Osteocyte (in vitro differentiated cells): ENCODE measurements around the gene DNAJC30. TPM values are rescaled to one million over a fixed set of nuclear protein-coding genes. Genes with fewer than 3 reads are reported as not detected.
"Not testable (repeated sequence)": the region's sequence is repeated elsewhere in the genome, so short reads cannot be mapped to it uniquely, and the experiment has no call there.

Experiments used
- DNase-seq: peaks from one replicate; pipeline ENCODE4 v3.0.0; 2021; ENCODE audit warnings: mixed read lengths; ENCODE audit not compliant: unreplicated experiment; ENCODE audit errors: extremely low spot score
- H3K27ac Mint-ChIP-seq: one replicate; pipeline ENCODE4 v1.8.0; 2021; ENCODE audit warnings: mild to moderate bottlenecking, mixed read lengths; ENCODE audit not compliant: unreplicated experiment
- H3K27me3 Mint-ChIP-seq: one replicate; pipeline ENCODE4 v1.8.0; 2021; ENCODE audit warnings: mixed read lengths; ENCODE audit not compliant: unreplicated experiment
- H3K36me3 Mint-ChIP-seq: one replicate; pipeline ENCODE4 v1.8.0; 2021; ENCODE audit warnings: mixed read lengths; ENCODE audit not compliant: unreplicated experiment
- H3K4me1 Mint-ChIP-seq: one replicate; pipeline ENCODE4 v1.8.0; 2021; ENCODE audit warnings: mixed read lengths; ENCODE audit not compliant: unreplicated experiment
- H3K4me3 Mint-ChIP-seq: one replicate; pipeline ENCODE4 v1.8.0; 2021; ENCODE audit warnings: mild to moderate bottlenecking, moderate library complexity, mixed read lengths; ENCODE audit not compliant: unreplicated experiment
- H3K9me3 Mint-ChIP-seq: one replicate; pipeline ENCODE4 v1.8.0; 2021; ENCODE audit warnings: mixed read lengths; ENCODE audit not compliant: unreplicated experiment
- total RNA-seq: library from RNA; stranded (reverse); gene quantifications from 2 replicates; pipeline ENCODE4 v1.2.1, GENCODE V29; 2021
- TF ChIP-seq, protein P1 (sequence below): fragments of 200-600 bp; sonication (generic); IDR thresholded peaks from 2 replicates; pipeline ENCODE4 v1.5.0; 2021; ENCODE audit warnings: antibody characterized with exemption, mild to moderate bottlenecking, moderate library complexity

The DNAJC30 gene
- total RNA-seq, 1 donor from 2014 or later, result 14.5 TPM

- TF ChIP-seq, protein P1, sequence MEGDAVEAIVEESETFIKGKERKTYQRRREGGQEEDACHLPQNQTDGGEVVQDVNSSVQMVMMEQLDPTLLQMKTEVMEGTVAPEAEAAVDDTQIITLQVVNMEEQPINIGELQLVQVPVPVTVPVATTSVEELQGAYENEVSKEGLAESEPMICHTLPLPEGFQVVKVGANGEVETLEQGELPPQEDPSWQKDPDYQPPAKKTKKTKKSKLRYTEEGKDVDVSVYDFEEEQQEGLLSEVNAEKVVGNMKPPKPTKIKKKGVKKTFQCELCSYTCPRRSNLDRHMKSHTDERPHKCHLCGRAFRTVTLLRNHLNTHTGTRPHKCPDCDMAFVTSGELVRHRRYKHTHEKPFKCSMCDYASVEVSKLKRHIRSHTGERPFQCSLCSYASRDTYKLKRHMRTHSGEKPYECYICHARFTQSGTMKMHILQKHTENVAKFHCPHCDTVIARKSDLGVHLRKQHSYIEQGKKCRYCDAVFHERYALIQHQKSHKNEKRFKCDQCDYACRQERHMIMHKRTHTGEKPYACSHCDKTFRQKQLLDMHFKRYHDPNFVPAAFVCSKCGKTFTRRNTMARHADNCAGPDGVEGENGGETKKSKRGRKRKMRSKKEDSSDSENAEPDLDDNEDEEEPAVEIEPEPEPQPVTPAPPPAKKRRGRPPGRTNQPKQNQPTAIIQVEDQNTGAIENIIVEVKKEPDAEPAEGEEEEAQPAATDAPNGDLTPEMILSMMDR, result no peak
- DNase-seq, result no peak
- H3K4me1 Mint-ChIP-seq, result no peaks in the 10 kb centered on the region
- H3K4me3 Mint-ChIP-seq, result no peak overlapping the region
- no peaks in the 10 kb centered on the region for H3K36me3 Mint-ChIP-seq
- H3K27me3 Mint-ChIP-seq, result peaks cover 26% of the 10 kb centered on the region
- peaks cover 5% of the 10 kb centered on the region for H3K9me3 Mint-ChIP-seq
- H3K27ac Mint-ChIP-seq, result no peak overlapping the region
Observed at GRCh38 chr7:73659983-73660382, 23.3 kb downstream of the DNAJC30 start.

GRCh38 chr7:73655309-73655708 lies 27.9 kb downstream of the DNAJC30 start:
- not testable (repeated sequence) for H3K27ac Mint-ChIP-seq, H3K36me3 Mint-ChIP-seq, H3K4me1 Mint-ChIP-seq, DNase-seq, H3K4me3 Mint-ChIP-seq, H3K9me3 Mint-ChIP-seq
- H3K27me3 Mint-ChIP-seq, result peaks cover 23% of the 10 kb centered on the region

- H3K4me1 Mint-ChIP-seq, result peaks cover 8% of the 10 kb centered on the region
- DNase-seq, result no peak
- H3K4me3 Mint-ChIP-seq, result no peak overlapping the region
- no peaks in the 10 kb centered on the region for H3K36me3 Mint-ChIP-seq
- TF ChIP-seq, protein P1, result no peak
- H3K9me3 Mint-ChIP-seq, result no peaks in the 10 kb centered on the region
- H3K27me3 Mint-ChIP-seq, result peaks cover 46% of the 10 kb centered on the region
- no peak overlapping the region for H3K27ac Mint-ChIP-seq
Observed at GRCh38 chr7:73652541-73652949, 30.7 kb downstream of the DNAJC30 start.

GRCh38 chr7:73650524-73650923 lies 32.7 kb downstream of the DNAJC30 start:
- Mint-ChIP-seq H3K4me1 (peaks cover 9% of the 10 kb centered on the region), H3K9me3 (no peaks in the 10 kb centered on the region), H3K27ac (no peak overlapping the region), H3K4me3 (no peak overlapping the region), H3K27me3 (peaks cover 62% of the 10 kb centered on the region), H3K36me3 (no peaks in the 10 kb centered on the region)
- no peak for DNase-seq
- TF ChIP-seq, protein P1, result no peak

- no peaks in the 10 kb centered on the region for H3K9me3 Mint-ChIP-seq
- TF ChIP-seq, protein P1, result no peak
- DNase-seq, result no peak
- H3K4me1 Mint-ChIP-seq, result peaks cover 9% of the 10 kb centered on the region
- peaks cover 68% of the 10 kb centered on the region for H3K27me3 Mint-ChIP-seq
- H3K4me3 Mint-ChIP-seq, result no peak overlapping the region
- H3K27ac Mint-ChIP-seq, result no peak overlapping the region
- H3K36me3 Mint-ChIP-seq, result no peaks in the 10 kb centered on the region
Observed at GRCh38 chr7:73649576-73649975, 33.7 kb downstream of the DNAJC30 start.
